ENCODE measurements around the gene RASSF7.
A peak's percentile ranks its signal among the peaks of the same experiment; 100 is the strongest.

The RASSF7 gene

DNA sequence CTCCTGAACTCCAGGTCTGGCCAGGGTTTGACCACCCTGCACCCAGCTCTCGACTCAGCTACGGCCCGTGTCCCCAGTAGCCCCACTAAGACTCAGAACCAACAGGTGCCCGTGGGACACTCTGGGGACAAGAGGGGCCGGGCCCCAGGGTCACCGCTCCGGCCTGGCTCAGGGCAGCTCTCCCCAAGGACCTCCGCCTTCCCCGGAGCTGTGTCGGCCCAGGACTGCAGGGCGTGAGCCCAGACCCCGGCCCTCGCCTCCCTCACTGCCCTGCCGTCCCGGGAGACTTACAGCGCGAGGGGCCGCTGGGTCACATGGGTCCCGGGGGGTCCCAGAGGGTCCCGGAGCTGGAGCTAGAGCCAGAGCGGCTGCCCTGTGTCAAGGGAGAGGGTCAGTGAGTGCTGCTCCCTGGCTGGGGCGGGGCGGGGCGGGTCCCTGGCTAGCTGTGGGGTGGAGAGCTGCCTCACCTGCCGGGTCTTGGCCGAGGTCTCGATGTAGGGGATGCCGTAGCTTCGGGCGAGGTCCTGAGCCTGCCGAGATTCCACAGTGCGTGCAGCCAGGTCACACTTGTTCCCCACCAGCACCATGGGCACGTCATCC, 27.7 kb upstream of the RASSF7 start:
- no peak for DNase-seq

DNA sequence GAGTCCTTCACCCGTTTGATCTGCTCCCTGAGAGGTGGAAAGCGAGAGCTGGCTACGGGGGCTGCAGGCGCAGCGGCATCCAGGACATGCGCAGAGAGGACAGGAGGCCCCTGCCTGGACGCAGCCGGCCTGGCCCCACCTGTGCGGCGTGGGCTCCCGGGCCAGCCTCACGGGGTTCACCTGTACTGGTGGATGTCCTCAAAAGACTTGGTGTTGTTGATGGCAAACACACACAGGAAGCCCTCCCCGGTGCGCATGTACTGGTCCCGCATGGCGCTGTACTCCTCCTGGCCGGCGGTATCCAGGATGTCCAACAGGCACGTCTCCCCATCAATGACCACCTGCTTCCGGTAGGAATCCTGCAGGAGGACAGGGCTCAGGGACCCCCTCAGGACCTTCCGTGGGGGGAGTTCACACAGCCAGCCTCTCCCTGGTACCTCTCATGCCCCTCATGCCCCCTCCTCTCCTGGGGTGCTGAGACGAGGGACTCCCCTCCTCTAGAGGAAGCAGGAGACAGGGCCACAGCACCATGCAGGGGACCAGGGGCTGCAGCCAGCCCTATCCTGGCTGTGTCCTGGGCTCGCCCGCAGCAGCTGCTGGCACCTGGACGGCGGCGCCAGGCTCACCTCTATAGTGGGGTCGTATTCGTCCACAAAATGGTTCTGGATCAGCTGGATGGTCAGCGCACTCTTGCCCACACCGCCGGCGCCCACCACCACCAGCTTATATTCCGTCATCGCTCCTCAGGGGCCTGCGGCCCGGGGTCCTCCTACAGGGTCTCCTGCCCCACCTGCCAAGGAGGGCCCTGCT, 27.0 kb upstream of the RASSF7 start:
- DNase-seq = no peak

DNA sequence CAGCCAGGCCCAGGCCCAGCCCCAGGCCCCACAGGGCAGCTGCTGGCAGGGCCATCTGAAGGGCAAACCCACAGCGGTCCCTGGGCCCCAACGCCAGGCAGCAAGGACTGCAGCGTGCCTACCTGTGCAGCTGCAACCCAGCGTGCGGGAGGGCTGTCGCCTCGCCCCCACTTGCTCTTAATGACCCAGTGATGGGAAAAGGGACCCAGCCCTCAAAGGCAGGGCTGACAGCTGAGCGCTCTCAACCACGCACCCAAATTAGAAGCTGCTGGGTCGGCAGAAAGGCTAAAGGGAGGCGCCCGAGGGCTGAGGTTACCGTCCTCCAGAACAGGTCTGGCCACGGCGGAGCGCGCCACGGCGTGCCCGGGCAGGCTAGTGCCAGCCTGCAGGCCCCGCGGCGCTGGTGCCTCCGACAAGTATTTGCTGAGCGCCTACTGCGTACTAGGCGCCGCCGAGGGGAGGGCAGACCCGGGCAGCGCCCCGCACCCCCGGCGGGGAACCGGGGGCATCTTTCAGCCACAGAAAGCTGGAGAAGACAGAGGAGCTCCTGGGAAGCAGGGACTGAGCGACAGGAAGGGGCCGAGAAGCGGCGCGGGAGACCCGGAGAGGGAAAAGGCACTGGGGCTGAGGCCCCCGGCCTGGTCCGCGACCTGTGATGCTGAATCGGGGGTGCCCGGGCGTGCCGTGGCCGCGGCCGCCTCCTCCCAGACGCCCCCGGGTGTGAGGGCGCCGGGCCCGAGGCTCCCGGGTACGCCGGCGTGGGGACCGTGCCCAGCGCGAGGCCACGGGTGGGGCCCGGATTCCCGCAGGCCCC, 26.2 kb upstream of the RASSF7 start:
- no peak for DNase-seq

DNA sequence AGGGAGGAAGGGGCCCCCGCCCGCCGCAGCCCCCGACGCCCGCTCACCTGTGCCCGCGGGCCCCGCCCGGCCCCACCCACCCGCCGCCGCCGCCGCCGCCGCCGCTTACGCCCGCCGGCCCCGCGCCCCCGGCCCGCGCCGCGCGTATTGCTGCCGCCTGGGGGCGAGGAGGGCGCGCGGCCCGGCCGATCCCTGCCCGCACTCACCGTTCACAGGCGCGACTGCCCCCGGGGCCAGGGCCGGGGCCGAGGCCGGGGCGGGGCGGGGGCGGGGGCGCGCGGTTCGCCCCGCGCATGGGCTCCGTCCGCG, 25.6 kb upstream of the RASSF7 start:
- DNase-seq = no peak

DNA sequence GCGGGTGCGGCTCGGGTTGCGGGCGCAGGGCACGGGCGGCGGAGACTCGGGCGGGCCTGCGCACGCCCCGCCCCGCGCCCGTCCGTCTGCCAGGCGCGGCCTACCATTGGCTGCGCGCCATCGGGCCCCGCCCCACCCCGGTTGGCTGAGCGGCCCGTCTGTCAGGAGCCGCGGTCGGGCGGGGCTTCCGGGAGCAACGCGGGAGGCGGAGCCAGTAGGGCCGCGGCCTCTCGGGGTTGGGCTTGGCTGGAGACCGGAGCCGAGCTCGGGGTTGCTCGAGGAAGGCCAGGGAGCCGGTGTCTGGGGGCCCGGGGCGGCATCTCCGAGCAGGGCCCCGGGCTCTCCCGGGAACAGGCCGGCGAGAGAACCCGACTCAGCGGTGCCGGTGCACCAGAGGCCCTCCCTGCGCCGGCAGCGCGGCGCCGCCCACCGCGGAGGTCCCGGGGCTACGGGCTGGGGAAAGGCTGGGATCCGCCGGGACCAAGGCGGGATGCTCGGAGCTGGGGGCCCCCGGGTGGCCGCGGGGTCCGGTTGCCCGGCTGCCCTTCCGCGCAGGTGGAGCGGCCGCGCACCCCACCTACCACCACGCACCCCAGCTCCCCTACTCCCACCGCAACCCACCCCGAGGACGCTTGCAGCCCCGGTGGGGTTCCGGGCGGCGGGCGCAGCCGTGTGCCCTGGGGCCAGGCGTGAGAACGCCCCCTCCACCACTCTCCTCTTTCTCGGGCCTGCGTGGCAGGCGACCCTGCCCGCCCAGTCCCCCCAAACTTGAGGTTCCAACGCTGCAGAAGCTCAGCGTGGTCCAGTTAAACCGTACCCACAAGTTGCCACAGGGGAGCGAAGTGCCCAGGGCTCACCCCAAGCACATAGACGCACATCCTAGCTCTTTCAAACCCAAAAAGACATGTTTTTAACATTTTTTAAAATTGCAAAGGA, 25.0 kb upstream of the RASSF7 start, which contains the start of gene HRAS:
Gene HRAS, minus strand, starts transcription at position 58 of the 936 bp plus-strand sequence.
- peak; percentile 86 for DNase-seq

DNA sequence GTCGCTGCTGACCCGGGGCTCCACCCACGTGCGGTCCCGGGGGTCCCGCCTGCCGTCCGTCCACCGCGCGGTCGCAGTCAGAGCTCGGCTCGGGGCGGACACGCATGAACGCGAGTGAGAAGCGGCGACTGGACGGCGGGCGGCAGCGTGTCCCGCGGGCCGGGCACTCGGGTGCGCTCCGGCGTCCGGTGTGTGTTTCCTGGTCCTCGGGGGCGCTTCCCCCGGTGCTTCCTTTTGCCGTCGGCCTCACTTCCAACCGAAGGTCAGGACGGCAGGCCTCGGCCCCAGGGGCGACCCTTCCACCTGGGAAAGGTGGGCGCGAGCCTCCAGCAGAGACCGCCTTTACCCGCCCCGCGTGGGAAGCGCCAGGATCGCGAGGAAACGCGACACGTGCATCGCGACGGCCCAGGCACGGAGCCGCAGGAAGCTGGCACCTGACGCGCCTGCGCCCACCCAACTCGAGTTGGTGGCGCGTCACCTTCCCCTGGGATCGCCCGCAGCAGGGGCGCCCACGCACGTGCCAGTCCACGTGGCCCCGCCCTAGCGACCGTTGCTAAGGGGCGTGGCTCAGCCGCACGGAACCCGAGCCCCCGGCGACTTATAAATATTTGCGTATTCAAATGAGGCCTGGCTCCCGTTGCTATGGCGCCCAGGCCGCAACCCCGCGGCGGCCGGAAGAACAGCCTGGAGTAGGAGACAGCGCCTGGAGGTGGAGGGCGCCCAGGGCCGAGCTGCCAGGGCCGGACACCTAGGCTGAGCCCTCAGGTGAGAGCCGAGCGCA, 23.7 kb upstream of the RASSF7 start, which contains the start of gene LRRC56:
Gene LRRC56, plus strand, starts transcription at position 687 of the 781 bp plus-strand sequence. CDS start 3,158 bp downstream, outside the sequence.
- DNase-seq = no peak

DNA sequence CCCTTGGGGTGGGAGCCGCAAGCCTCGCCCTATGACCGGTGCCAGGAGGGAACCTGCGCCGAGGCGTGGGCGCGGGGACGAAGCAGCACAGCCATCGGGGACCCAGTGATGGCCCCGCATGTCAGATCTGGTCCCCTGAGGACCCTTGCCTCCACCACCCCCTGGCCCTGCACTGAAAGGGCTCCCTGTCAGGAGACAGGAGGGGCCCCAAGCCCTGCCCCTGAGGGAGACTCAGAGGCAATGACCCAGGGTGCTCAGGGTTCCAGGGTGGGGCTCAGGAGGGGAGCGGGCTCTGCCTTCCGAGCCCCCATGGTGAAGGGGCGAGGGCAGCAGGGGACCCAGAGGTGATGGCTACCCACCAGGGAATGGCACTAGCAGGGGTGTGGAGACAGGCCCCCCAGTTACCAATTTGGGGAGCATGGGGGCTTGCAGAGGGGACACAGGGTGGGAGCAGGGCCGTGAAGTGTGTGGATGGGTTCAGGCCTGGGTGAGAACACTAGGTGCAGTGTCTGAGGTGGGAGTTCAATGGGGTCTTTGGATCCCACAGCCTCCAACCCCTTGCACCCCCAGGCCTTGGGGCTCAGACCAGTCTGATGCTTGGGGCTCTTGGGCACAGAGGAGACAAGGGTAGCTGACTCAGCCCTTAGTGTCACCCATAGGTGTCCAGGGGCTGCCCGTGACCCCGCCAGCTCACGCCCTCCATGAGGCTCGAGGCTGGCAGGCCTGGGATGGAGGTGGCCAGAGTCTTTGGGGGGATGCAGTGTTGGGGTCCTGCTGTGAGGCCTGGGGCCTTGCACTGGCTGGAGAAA, 22.9 kb upstream of the RASSF7 start:
- no peak for DNase-seq

DNA sequence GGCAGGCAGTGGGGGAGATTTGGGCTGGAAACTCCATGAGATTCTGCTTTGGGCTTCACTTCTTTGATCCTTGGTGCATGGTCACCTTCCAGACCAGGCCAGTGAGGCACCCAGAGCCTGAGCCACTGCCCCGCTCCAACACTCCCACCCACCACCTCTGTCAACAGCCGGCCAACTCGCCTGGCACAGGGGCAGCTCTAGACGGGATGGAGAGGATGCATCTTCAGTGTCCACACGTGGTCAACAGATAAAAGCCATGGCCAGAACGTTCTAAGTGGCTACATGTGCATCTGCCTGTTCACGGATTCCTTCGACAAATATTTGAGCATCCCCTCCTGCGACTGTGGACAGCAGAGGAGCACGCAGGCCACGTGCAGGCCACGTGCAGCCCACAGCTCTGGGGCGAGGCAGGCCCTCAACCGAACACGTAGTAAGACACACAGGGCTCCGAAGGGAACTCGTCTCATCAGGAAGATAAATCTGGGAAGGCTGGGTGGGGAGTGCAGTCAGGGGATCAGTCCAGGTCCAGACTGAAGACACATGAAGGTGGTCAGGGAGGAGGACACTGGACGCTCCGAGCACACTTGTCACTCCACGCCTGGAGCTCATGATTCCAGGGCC, 22.2 kb upstream of the RASSF7 start:
- DNase-seq = no peak

DNA sequence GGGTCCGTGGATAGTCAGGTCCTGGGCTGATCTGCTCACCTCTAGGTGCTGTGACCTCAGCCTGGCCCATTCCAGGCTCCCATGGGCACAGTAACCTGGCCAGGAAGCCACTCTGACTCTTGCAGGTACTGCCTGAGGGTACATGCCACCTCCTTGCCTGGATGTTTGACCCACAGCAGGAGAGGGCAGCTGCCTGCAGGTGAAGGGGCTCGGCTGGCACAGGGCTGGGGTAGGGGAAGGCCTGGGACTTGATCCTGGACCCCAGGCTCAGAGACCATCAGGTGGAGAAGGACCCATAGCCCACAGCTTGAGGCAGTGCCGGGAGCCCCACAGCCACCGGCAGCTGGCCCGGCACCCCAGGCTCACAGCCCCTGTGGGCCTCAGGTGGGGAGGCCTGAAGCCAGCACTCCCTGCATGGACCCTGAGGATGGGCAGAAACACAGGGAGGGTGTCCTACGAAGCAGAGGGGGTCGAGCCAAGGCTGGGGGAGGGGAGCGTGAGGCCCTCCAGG, 20.7 kb upstream of the RASSF7 start:
- no peak for DNase-seq

DNA sequence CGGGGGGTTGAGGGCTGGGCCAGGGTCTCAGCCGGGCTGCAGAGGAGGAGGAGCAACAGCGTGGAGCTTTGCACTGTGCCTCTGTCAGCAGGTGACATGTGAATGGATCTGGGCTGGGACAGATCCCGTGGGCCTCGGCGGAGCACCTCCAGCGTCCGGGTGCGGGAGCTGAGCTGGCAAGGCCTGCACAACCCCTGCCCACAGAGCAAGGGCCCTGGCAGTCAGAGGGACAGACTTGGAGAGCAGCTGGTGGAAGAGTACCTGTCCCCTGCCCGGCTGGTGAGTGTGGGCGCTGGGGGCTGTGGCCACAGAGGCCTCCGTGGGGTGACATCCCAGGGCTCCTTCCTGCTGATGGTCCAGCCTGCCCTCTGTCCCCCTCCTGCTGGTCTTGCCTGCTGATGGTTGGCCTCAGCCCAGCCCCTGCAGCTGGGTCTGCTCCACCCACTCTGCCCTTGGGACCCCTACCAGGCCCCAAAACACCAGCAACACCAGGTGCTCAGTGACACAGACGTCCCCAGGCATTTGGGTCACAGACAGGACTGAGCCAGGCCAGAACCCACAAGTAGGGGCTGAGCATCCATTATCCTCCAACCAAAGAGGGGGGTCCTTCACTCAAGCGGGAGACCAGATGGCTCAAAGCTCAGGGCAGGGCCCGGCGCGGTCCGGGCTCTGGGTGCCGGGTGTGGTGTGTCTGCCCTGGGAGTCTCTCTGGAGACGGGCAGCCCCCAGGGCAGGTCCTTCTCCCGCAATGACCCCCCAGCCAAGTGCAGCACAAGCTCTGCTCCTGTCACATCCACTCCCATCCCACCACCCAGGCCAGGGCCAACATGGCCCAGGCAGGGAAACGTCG, 20.0 kb upstream of the RASSF7 start:
- no peak for DNase-seq

DNA sequence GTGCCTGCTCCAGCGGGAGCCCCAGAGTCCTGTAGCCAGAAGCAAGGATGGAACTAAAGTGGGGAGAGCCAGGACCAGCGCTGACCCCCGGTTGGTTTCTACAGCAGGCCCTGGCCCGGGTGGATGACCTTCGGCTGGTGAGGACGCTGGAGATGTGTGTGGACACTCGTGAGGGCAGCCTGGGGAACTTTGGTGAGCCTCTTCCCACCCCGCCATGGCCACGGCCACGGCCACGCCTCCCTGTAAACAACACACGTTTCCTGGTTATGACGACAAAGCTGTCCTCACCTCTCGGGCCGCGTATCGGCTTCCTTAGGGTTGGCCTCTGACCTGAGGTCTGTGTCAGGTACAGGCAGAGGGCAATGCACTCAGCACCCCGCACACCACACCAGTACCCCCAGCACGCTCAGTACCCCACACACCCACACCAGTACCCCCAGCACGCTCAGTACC, 19.3 kb upstream of the RASSF7 start:
- no peak for DNase-seq

DNA sequence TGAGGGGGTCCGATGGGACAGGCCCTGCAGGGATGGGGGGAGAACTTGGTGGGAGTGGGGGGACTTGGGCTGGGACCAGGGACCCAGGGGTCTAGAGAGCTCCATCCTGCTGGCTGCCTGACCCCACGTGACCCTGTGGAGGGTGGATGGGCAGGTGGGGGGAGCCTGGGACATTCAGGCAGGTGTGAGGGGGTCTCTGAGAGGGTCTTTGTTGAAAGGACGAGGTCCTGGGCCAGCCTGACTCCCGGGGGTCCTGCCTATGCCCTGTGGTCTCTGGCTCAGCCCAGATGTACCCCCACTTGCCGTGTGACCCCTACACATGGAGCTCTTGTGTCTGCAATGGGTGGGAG, 16.0 kb upstream of the RASSF7 start:
- DNase-seq = no peak

DNA sequence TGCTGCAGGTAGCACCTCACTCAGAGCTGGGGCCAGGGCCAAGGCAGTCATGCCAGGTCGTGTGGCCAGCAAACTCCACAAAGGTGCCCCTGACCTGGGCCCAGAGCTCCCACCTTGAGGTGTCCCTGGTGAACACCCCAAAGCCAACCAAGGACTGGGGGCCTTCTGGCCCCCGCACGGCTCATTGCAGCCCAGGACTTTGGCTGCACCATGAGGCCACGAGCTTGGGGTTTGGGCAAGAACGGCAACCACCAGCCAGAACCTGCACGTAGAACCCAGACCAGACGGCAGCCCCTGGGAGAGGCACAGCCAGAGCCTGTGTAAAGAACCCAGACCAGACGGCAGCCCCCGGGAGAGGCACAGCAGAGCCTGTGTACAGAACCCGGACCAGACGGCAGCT, 15.6 kb upstream of the RASSF7 start:
- no peak for DNase-seq

DNA sequence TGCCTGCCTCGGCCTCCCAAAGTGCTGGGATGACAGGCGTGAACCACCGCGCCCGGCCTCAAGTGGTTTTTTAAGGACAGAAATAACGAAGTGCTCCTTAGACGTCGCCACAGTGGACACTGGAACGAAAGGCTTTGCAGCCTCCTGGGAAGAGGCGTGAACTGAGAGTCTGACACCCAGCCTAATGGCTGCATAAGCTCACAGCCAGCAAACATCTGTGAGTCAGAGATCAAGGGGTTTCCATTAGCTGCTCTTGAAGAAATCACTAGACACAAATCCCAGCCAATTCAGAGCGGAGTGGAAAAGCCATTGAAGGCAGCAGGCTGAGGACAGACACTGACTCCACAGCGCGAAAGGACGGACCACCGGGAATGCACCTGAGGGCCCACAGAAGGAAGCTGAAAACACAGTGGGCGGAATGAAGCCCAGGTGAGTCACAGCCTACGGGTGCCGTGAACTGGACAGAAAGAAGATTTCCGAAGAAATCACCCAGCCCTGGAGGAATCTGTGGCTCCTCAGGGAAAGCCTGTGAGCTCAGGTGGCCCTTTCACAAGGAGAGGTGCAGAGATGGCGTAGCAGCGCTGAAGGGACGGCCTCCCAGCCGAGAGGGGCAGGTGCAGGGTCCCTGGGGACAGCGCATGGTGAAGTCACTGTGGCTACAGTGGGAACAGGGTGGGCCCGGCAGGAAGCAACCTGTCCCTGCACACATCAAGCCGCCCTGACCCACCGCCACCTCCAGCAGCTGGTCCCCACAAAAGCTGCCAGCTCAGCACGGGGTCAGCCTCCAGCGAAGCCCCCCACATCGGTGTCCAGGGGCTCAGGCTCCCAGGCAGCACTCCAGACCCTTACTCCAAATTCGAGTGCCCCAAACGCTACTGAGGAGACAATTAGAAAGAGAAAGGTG, 11.8 kb upstream of the RASSF7 start:
- DNase-seq = no peak

DNA sequence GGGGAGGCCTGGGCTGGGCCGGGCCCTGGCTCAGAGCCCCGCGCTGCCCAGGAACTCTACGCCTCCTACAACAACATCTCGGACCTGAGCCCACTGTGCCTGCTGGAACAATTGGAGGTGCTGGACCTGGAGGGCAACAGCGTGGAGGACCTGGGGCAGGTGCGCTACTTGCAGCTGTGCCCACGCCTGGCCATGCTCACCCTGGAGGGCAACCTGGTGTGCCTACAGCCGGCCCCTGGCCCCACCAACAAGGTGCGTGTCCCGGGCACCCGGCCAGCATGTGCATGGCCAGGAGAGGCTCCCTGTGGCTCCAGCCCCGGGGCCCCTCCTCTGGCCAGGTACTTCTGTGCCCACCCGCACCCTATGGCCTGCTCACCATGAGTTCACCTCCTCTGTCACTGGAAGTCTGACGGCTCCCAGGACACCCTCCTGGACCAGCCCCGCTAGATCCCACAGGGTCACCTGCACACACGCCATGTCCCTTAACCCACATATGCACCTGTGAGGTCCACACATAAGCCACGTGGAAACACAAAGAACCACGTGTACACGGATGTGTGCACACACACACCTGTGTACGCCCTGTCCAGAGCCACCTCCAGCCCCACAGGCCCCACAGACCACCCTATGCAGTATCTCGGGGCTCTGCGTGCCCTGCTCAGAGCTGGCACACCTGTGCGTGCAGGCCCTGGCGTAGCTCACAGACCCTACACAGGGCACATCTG, 10.6 kb upstream of the RASSF7 start:
- DNase-seq = no peak

DNA sequence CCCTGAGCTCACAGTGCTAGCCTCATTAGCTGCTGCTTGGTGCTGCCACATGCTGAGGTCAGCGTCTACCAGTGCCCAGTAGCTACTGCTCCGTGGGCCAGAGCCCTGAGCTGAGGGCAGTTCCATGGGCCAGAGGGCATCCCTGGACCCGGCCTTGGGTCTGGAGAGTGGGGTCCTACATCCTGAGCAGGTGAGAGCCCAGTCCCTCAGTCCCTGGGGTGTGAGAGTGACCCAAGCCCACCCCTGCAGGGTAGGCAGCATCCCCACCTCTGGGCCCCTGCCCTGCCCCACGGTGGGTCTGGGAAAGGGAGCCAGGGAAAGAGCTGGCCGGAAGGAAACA, 10.1 kb upstream of the RASSF7 start:
- no peak for DNase-seq

DNA sequence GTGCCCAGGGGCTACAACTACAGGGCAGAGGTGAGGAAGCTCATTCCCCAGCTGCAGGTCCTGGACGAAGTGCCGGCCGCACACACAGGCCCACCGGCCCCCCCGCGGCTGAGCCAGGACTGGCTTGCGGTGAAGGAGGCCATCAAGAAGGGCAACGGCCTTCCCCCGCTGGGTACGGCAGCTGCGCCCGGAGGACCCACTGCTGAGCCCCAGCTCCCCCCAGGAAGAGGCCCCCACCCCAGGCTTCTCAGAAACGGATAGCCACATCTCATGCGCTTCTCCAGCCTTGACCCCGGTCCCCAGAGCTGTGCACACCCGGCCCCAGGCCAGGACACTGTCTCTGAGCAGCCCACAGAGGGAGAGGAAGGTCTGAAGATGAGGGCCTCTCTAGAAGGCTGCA, 9.6 kb upstream of the RASSF7 start:
- DNase-seq = no peak

DNA sequence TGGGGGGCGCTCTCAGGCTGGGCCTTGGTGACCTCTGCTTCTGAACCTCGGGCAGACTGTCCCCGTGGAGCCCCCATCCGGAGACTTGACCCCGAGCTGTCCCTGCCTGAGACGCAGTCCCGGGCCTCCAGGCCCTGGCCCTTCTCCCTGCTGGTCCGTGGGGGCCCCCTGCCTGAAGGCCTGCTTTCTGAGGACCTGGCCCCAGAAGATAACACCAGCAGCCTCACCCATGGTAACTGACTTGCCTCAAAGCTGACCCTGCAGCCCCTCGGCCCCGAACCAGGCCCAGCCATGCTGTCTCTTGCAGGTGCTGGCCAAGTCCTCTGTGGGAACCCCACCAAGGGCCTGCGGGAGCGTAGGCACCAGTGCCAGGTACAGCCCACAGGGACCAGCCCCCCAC, 9.2 kb upstream of the RASSF7 start:
- DNase-seq = no peak
